Heart right ventricle (tissue), 16 donors: ENCODE data around the gene HES5. TPM values are rescaled to one million over a fixed set of nuclear protein-coding genes. Genes with fewer than 3 reads are reported as not detected.

ENCODE experiments used
- ATAC-seq, 8 donors: fragments of 200-7000 bp; cut with Tn5 transposase; one replicate each; pipeline ENCODE4 v1.9.1; 2020; ENCODE audit warnings: mild to moderate bottlenecking in 8 of 8, moderate library complexity in 8 of 8, moderate number of reproducible peaks in 1 of 8
- DNase-seq, 2 donors: peaks; one replicate each; pipeline ENCODE4 v3.0.0-alpha.2; 2020
- H3K27ac ChIP-seq, 10 donors: fragments of 200-600 bp; sonication (generic) in 2 of 10; one replicate each; pipeline versions ENCODE4 v1.5.0 to v1.8.0; 2020 to 2022; ENCODE audit warnings: mild to moderate bottlenecking in 3 of 10
- H3K27me3 ChIP-seq, 7 donors: fragments of 200-600 bp; one replicate each; pipeline ENCODE4 v1.8.0; 2021 to 2022; ENCODE audit warnings: mild to moderate bottlenecking in 2 of 7
- H3K36me3 ChIP-seq, 9 donors: fragments of 200-600 bp; sonication (generic) in 1 of 9; one replicate each; pipeline versions ENCODE4 v1.5.0 to v1.8.0; 2020 to 2022; ENCODE audit warnings: mild to moderate bottlenecking in 2 of 9
- H3K4me1 ChIP-seq, 9 donors: fragments of 200-600 bp; sonication (generic) in 1 of 9; one replicate each; pipeline versions ENCODE4 v1.5.0 to v1.8.0; 2020 to 2022; ENCODE audit warnings: mild to moderate bottlenecking in 4 of 9
- H3K4me3 ChIP-seq, 10 donors: fragments of 200-600 bp; sonication (generic) in 2 of 10; one replicate each; pipeline versions ENCODE4 v1.5.0 to v1.8.0; 2020 to 2022; ENCODE audit warnings: mild to moderate bottlenecking in 7 of 10, moderate library complexity in 2 of 10
- H3K9me3 ChIP-seq, 11 donors: fragments of 200-600 bp in 10 of 11; sonication (generic) in 2 of 11; one replicate each; pipeline versions ENCODE4 v1.5.0 to v1.8.0; 2013 to 2022; ENCODE audit warnings: mild to moderate bottlenecking in 2 of 11, control low read depth in 1 of 11, moderate library complexity in 1 of 11
- WGBS, 2 donors: extraction: QIAGEN DNeasy Blood & Tissue Kit; methylation state at CpG; one replicate each; pipeline ENCODE4 v1.1.7; 2013; ENCODE audit warnings: inconsistent platforms in 1 of 2; 5-methylcytosine and 5-hydroxymethylcytosine counted together
- intact Hi-C, 10 donors: fragments of 100-400 bp; cut with DNase I; formaldehyde crosslinking; loops; one replicate each; pipeline versions ENCODE4 v1.11.1 to v1.14.2; 2022
- polyA plus RNA-seq, 2 donors: library from polyadenylated mRNA; stranded (reverse); fragments of 200-250 nt; gene quantifications; one replicate each; pipeline ENCODE4 v1.2.3, GENCODE V29; 2013
- total RNA-seq, 10 donors: library from RNA; stranded (reverse); fragmentation: NEBNext Ultra II Directional in 3 of 10; extraction: Animal tissue kit (Norgen Biotek cat#: 25700) in 3 of 10; gene quantifications; one replicate each; pipeline versions ENCODE4 v1.2.1 to v1.2.4, GENCODE V29; 2021 to 2023
- TF ChIP-seq, protein P1 (sequence below), 9 donors: fragments of 200-600 bp; sonication (generic) in 2 of 9; IDR thresholded peaks; one replicate each; pipeline versions ENCODE4 v1.5.0 to v1.8.0; 2021 to 2022; ENCODE audit warnings: antibody characterized with exemption in 9 of 9, mild to moderate bottlenecking in 5 of 9, moderate library complexity in 1 of 9
- donor health status: Arrhythmogenic right ventricular cardiomyopathy.
- donor health status: ischemic (EF 13 %, LVEDD 7.1; RV severe dilation, severe dysfunction).
- donor health status: healthy with polysubstance abuse.
- donor health status: DM: no; HTN: yes; CAD: no.
- donor health status: DM: no; HTN: no; CAD: no.
- donor health status: ischemic (EF 25% LVEDD 6.9; RV normal size, moderate dysfunction).
- donor health status: ischemic (EF 25% LVEDD 5.7; RV mildly dilated, moderate dysfunction).
- donor health status: healthy.
- donor health status: DM: yes; HTN: yes; CAD: no.
- donor health status: Ischemic cardiomyopathy.
- donor health status: ischemic (EF 35%, LVEDD 5.7; RV mildly dilated, moderate dysfunction).
- donor health status: nonischemic (EF 11% LVEDD 7.7; RV severe dilation, severe dysfunction).
- donor health status: DM: yes; HTN: yes; CAD: no.
- donor health status: PGD.
- donor health status: ischemic (EF 29% LVEDD 5.4; RV normal size, mild dysfunction).
- donor health status: nonischemic (EF 23%, LVEDD 6.1; RV moderate dilation, normal function).

HES5 gene
- total and polyA plus RNA-seq, 12 donors = 0.51 to 3.1 (median 1.2) TPM; not detected in 1

DNA sequence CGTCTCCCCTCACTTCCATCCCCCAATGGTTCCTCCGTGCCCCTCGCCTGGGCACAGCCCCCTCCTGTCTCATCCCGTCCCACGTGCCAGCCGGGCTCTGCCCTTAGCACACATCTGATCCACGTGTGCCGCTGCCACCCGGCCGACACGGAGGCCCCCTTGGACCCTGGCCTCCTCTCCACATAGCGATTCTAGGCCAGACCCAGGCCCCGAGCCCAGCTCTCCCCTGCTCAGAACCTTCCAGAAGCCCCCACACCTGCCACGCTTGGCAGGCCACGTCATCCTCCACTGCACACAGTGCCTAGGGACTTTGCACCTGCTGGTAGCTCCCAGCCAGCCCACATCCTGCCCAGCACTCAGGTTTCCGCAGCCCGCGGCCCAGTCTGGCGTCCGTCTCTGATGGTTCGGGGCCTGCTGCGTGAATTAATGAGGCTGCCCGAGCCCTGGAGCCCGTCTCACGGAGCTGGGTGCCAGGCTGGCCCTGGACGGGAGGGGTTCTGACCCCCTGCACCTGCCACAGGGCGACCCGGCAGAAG is 33.9 kb downstream of the HES5 start:
- Histone ChIP-seq H3K4me3 (no peak overlapping the region), H3K27me3 (peaks cover 0 to 45% (median 27%) of the 10 kb centered on the region in 7 donors), H3K9me3 (no peaks in the 10 kb centered on the region), H3K27ac (no peak overlapping the region), H3K36me3 (no peaks in the 10 kb centered on the region), H3K4me1 (peaks cover 0 to 3% (median 0%) of the 10 kb centered on the region in 9 donors)
- ATAC-seq (no peak), DNase-seq (no peak)
- 85 to 87% methylated on average over 28 of the region's 28 CpGs for WGBS, 2 donors
- intact Hi-C loops = no loop called here
- TF ChIP-seq, protein P1, sequence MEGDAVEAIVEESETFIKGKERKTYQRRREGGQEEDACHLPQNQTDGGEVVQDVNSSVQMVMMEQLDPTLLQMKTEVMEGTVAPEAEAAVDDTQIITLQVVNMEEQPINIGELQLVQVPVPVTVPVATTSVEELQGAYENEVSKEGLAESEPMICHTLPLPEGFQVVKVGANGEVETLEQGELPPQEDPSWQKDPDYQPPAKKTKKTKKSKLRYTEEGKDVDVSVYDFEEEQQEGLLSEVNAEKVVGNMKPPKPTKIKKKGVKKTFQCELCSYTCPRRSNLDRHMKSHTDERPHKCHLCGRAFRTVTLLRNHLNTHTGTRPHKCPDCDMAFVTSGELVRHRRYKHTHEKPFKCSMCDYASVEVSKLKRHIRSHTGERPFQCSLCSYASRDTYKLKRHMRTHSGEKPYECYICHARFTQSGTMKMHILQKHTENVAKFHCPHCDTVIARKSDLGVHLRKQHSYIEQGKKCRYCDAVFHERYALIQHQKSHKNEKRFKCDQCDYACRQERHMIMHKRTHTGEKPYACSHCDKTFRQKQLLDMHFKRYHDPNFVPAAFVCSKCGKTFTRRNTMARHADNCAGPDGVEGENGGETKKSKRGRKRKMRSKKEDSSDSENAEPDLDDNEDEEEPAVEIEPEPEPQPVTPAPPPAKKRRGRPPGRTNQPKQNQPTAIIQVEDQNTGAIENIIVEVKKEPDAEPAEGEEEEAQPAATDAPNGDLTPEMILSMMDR (IDR thresholded peaks at IDR 0.05) = no peak

GRCh38 chr1:2495546-2495945 is 34.5 kb downstream of the HES5 start:
- 86 to 92% methylated on average over 12 of the region's 12 CpGs for WGBS, 2 donors
- ATAC-seq (no peak), DNase-seq (no peak)
- Histone ChIP-seq H3K4me3 (no peak overlapping the region), H3K27ac (no peak overlapping the region), H3K9me3 (no peaks in the 10 kb centered on the region), H3K4me1 (peaks cover 0 to 3% (median 0%) of the 10 kb centered on the region in 9 donors), H3K27me3 (peaks cover 0 to 42% (median 24%) of the 10 kb centered on the region in 7 donors), H3K36me3 (no peaks in the 10 kb centered on the region)
- TF ChIP-seq, protein P1 (IDR thresholded peaks at IDR 0.05) = no peak
- intact Hi-C loops = no loop called here

- intact Hi-C loops = no loop called here
- Histone ChIP-seq H3K27me3 (peaks cover 0 to 38% (median 19%) of the 10 kb centered on the region in 7 donors), H3K36me3 (no peaks in the 10 kb centered on the region), H3K4me1 (no peaks in the 10 kb centered on the region), H3K9me3 (no peaks in the 10 kb centered on the region), H3K4me3 (no peak overlapping the region), H3K27ac (no peak overlapping the region)
- TF ChIP-seq, protein P1 (IDR thresholded peaks at IDR 0.05) = no peak
- 83 to 89% methylated on average over 12 of the region's 12 CpGs for WGBS, 2 donors
- no peak for DNase-seq
- no peak for ATAC-seq
These were observed 35.0 kb downstream of the HES5 start for GRCh38 chr1:2495026-2495425.

GRCh38 chr1:2494323-2494693 is 35.8 kb downstream of the HES5 start:
- Histone ChIP-seq H3K9me3 (peaks cover 0 to 3% (median 0%) of the 10 kb centered on the region in 11 donors), H3K36me3 (no peaks in the 10 kb centered on the region), H3K27ac (no peak overlapping the region), H3K4me3 (no peak overlapping the region), H3K4me1 (no peaks in the 10 kb centered on the region), H3K27me3 (peaks cover 0 to 30% (median 12%) of the 10 kb centered on the region in 7 donors)
- TF ChIP-seq, protein P1 (IDR thresholded peaks at IDR 0.05) = no peak
- intact Hi-C loops = no loop called here
- ATAC-seq (no peak), DNase-seq (no peak)
- 73% methylated on average over 19 of the region's 19 CpGs for WGBS, 2 donors
